Heart left ventricle (tissue), 16 donors: ENCODE data around the gene RUNX2. TPM values are rescaled to one million over a fixed set of nuclear protein-coding genes. Genes with fewer than 3 reads are reported as not detected.

Source experiments
- ATAC-seq, 4 donors: fragments of 200-7000 bp; cut with Tn5 transposase; one replicate each; pipeline ENCODE4 v1.9.1; 2020 to 2022; ENCODE audit warnings: moderate library complexity in 4 of 4, mild to moderate bottlenecking in 3 of 4, moderate number of reproducible peaks in 1 of 4
- DNase-seq, 5 donors: peaks; one replicate each; pipeline ENCODE4 v3.0.0-alpha.2; 2020
- H3K27ac ChIP-seq, 12 donors: fragments of 200-600 bp; sonication (generic) in 4 of 12; one replicate each; pipeline versions ENCODE4 v1.5.0 to v1.8.0; 2016 to 2022; ENCODE audit warnings: mild to moderate bottlenecking in 2 of 12
- H3K27me3 ChIP-seq, 9 donors: fragments of 200-600 bp; sonication (generic) in 2 of 9; one replicate each; pipeline versions ENCODE4 v1.5.1 to v1.8.0; 2016 to 2022; ENCODE audit warnings: mild to moderate bottlenecking in 3 of 9
- H3K36me3 ChIP-seq, 9 donors: fragments of 200-600 bp; sonication (generic) in 2 of 9; one replicate each; pipeline versions ENCODE4 v1.5.0 to v1.8.0; 2018 to 2022; ENCODE audit warnings: mild to moderate bottlenecking in 2 of 9
- H3K4me1 ChIP-seq, 12 donors: fragments of 200-600 bp; sonication (generic) in 4 of 12; one replicate each; pipeline versions ENCODE4 v1.5.0 to v1.8.0; 2016 to 2022; ENCODE audit warnings: mild to moderate bottlenecking in 3 of 12
- H3K4me3 ChIP-seq, 12 donors: fragments of 200-600 bp; sonication (generic) in 4 of 12; one replicate each; pipeline versions ENCODE4 v1.5.0 to v1.8.0; 2017 to 2022; ENCODE audit warnings: mild to moderate bottlenecking in 9 of 12, moderate library complexity in 4 of 12
- H3K9me3 ChIP-seq, 12 donors: fragments of 200-600 bp; sonication (generic) in 4 of 12; one replicate each; pipeline versions ENCODE4 v1.5.0 to v1.8.0; 2016 to 2022; ENCODE audit warnings: mild to moderate bottlenecking in 1 of 12
- POLR2A ChIP-seq, 2 donors: fragments of 450-650 bp; IDR thresholded peaks; one replicate each; pipeline ENCODE4 v1.6.1; 2017; ENCODE audit warnings: antibody characterized with exemption in 2 of 2, mild to moderate bottlenecking in 2 of 2, moderate library complexity in 2 of 2
- WGBS, 4 donors: extraction: QIAGEN DNeasy Blood & Tissue Kit in 2 of 4; methylation state at CpG; one replicate each; pipeline versions ENCODE4 v1.1.5 to v1.1.7; 2013 to 2018; 5-methylcytosine and 5-hydroxymethylcytosine counted together
- intact Hi-C, 10 donors: fragments of 100-400 bp; cut with DNase I; formaldehyde crosslinking; loops; one replicate each; pipeline versions ENCODE4 v1.11.1 to v1.14.2; 2022
- polyA plus RNA-seq, 2 donors: library from polyadenylated mRNA; stranded (reverse); fragments of 200-250 nt; gene quantifications; one replicate each; pipeline ENCODE4 v1.2.3, GENCODE V29; 2013
- total RNA-seq, 9 donors: library from RNA; depleted of rRNA in 2 of 9; stranded (reverse); fragments of >200 nt in 2 of 9; fragmentation: NEBNext Ultra II Directional in 3 of 9; extraction: Animal tissue kit (Norgen Biotek cat#: 25700) in 3 of 9; gene quantifications; one replicate each; pipeline versions ENCODE4 v1.1.0 to v1.2.4, GENCODE V29; 2016 to 2023
- TF ChIP-seq, protein P1 (sequence below), 12 donors: fragments of 200-600 bp; sonication (generic) in 4 of 12; IDR thresholded peaks; one replicate each; pipeline versions ENCODE4 v1.5.0 to v1.8.0; 2018 to 2022; ENCODE audit warnings: antibody characterized with exemption in 12 of 12, mild to moderate bottlenecking in 5 of 12
- donor health status: ischemic (EF 13 %, LVEDD 7.1; RV severe dilation, severe dysfunction).
- donor health status: healthy with polysubstance abuse.
- donor health status: DM: no; HTN: yes; CAD: no.
- donor health status: DM: no; HTN: no; CAD: no.
- donor health status: ischemic (EF 25% LVEDD 6.9; RV normal size, moderate dysfunction).
- donor health status: ischemic (EF 25% LVEDD 5.7; RV mildly dilated, moderate dysfunction).
- donor health status: healthy.
- donor health status: DM: yes; HTN: yes; CAD: no.
- donor health status: ischemic (EF 35%, LVEDD 5.7; RV mildly dilated, moderate dysfunction).
- donor health status: nonischemic (EF 11% LVEDD 7.7; RV severe dilation, severe dysfunction).
- donor health status: DM: yes; HTN: yes; CAD: no.
- donor health status: PGD.
- donor health status: ischemic (EF 29% LVEDD 5.4; RV normal size, mild dysfunction).
- donor health status: nonischemic (EF 23%, LVEDD 6.1; RV moderate dilation, normal function).

Gene RUNX2
- total and polyA plus RNA-seq, 11 donors, result 0.37 to 3.1 (median 2.0) TPM

DNA sequence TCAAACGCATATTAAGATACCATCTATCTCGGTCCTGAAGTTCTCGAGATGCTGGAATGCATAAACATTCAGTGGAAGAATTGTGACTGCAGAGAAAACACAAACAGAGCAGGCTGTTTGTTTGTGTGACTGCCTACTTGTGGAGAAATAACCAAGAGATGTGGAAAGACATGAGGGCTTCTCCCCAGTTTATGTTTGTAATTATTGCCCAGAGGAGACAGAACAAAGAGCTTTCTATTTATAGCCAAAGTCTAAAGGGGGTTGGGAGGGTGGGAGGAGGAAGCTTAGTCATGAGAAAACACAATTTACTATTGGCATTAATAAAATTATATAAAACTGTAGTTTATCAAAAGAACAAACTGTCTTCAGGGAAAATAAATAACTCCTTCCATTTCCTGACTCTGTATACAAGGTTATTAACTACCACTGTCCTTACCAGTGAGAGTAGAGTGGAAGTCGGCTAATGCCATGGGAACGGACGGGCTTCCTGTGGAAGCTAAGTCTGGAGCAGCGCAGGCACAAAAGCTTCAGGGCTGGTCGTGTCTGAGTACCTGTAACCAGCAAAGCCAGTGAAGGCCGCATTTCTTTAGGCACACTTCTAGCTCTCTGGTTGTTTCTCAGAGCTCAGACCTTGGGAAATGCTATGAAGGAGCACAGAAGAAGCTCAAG lies 249.8 kb downstream of the RUNX2 start:
- peaks cover 0 to 18% (median 4%) of the 10 kb centered on the region in 12 donors for H3K9me3 ChIP-seq
- no peak for DNase-seq
- H3K27ac ChIP-seq, result no peak overlapping the region
- ATAC-seq, result no peak
- intact Hi-C loops, result no loop called here
- H3K4me1 ChIP-seq, result peaks cover 0 to 17% (median 3%) of the 10 kb centered on the region in 12 donors
- H3K36me3 ChIP-seq, result no peaks in the 10 kb centered on the region
- no peak for TF ChIP-seq POLR2A (IDR thresholded peaks at IDR 0.05)
- TF ChIP-seq, protein P1, sequence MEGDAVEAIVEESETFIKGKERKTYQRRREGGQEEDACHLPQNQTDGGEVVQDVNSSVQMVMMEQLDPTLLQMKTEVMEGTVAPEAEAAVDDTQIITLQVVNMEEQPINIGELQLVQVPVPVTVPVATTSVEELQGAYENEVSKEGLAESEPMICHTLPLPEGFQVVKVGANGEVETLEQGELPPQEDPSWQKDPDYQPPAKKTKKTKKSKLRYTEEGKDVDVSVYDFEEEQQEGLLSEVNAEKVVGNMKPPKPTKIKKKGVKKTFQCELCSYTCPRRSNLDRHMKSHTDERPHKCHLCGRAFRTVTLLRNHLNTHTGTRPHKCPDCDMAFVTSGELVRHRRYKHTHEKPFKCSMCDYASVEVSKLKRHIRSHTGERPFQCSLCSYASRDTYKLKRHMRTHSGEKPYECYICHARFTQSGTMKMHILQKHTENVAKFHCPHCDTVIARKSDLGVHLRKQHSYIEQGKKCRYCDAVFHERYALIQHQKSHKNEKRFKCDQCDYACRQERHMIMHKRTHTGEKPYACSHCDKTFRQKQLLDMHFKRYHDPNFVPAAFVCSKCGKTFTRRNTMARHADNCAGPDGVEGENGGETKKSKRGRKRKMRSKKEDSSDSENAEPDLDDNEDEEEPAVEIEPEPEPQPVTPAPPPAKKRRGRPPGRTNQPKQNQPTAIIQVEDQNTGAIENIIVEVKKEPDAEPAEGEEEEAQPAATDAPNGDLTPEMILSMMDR (IDR thresholded peaks at IDR 0.05), result no peak
- H3K27me3 ChIP-seq, result no peaks in the 10 kb centered on the region
- no peak overlapping the region for H3K4me3 ChIP-seq
- 38 to 57% (median 52%) methylated on average over 9 of the region's 9 CpGs for WGBS, 4 donors

DNA sequence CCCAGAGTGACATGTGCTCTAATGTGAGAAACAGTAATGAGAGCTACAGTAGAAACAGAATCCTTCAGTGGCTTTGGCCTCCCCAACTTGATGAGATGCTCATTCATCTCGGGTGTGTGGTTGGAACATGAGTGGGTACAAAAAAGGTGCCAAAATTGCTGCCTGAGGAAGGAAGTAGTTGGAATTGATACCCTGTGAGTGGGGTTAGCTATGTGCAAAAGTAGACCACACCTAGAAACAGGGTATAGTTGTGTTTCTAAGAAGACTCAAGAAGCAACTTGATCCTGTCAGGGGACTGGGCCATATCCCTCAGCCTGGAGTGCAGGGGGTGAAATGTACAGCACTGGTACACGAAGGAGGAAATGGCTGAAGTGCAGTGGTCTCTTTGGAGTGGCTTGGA lies 256.0 kb downstream of the RUNX2 start:
- 64 to 81% (median 73%) methylated on average over 2 of the region's 2 CpGs for WGBS, 4 donors
- intact Hi-C loops, result no loop called here
- TF ChIP-seq POLR2A (IDR thresholded peaks at IDR 0.05), result no peak
- TF ChIP-seq, protein P1 (IDR thresholded peaks at IDR 0.05), result no peak
- Histone ChIP-seq H3K9me3 (peaks cover 0 to 18% (median 4%) of the 10 kb centered on the region in 12 donors), H3K27me3 (no peaks in the 10 kb centered on the region), H3K27ac (no peak overlapping the region), H3K36me3 (no peaks in the 10 kb centered on the region), H3K4me1 (no peaks in the 10 kb centered on the region), H3K4me3 (no peak overlapping the region)
- ATAC-seq (no peak), DNase-seq (no peak)

DNA sequence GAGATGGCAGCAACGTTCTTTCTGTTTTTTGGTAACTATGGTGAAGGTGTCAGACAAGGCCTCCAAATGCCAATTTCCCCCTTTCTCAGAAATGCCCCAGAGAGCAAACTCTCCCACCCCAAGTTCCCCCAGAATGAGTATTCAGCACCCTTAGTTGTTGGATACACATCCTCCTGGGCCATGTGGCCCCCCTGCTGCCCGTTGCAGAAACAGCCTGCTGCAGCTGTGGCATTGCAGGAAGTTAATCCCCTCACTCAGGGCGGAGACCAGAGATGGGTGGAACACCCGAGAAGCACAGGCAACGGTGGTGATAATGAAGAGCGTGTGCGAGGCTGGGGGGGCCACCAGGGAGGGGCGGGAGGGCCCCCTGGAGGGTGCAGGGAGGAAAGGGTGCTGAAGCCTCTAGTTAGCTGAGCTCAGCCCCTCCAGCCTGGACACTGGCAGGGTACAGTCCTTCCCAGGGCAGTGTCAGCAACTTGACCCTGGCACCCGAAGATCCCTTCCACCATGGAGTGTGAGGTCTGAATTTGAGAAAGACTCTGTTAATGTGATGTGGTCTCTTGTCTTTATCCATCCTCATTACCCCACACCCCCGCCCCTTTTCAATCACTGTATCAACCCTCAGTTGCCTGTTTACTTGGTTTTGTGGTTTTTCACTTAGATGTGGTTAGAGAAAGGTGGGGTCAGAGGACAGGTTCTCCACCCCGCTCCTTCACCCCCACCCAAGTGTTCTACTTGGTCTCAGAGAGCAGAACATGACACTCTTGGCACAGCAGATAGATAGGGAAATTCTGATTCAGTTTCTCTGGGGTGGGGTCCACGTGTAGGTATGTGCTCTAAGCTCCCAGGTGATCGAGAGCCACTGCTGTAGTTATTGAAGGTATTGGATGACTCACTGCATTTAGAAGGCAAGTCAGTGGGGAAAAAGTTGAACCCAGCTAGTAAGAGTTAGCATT lies 258.4 kb downstream of the RUNX2 start:
- TF ChIP-seq POLR2A (IDR thresholded peaks at IDR 0.05), result no peak
- TF ChIP-seq, protein P1 (IDR thresholded peaks at IDR 0.05), result no peak
- DNase-seq (no peak), ATAC-seq (no peak)
- H3K9me3 ChIP-seq, result peaks cover 0 to 13% (median 0%) of the 10 kb centered on the region in 12 donors
- no peaks in the 10 kb centered on the region for H3K36me3 ChIP-seq
- 56 to 77% (median 66%) methylated on average over 13 of the region's 13 CpGs for WGBS, 4 donors
- H3K27ac ChIP-seq, result no peak overlapping the region
- no peak overlapping the region for H3K4me3 ChIP-seq
- H3K4me1 ChIP-seq, result no peaks in the 10 kb centered on the region
- intact Hi-C loops, result no loop called here
- no peaks in the 10 kb centered on the region for H3K27me3 ChIP-seq
